ENCODE measurements around the gene ACOX2. TPM values are rescaled to one million over a fixed set of nuclear protein-coding genes. Genes with fewer than 3 reads are reported as not detected.
"Not testable (repeated sequence)": the region's sequence is repeated elsewhere in the genome, so short reads cannot be mapped to it uniquely, and the experiment has no call there.

Gene ACOX2
- total RNA-seq, 2 donors from 2014 or later: 20.8 to 22.2 TPM

DNA sequence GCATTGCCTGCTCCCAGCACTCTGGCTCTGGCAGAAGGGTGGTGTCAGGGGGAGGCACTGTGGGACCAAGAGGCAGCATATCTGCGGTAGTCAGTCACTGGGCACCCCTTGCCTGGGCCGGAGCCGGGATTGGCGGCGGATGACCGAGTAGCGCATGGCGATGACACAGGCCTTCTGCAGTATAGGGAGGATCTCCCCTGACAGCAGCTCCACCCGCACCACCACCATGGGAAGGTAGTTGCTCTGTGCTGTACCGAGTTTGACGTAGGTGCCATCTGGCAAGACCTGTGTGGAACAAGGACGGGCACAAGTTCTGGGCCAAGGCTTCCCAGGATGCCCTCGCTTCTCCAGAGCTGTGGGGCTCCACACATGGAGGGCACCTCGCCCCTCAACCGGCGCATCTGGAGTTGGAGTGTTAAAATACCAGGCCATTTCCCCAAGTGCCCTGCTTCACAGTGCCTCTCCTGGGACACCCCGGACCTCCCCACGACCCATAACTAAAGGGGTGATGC is 6.6 kb downstream of the ACOX2 start:
- TF ChIP-seq, protein P1, sequence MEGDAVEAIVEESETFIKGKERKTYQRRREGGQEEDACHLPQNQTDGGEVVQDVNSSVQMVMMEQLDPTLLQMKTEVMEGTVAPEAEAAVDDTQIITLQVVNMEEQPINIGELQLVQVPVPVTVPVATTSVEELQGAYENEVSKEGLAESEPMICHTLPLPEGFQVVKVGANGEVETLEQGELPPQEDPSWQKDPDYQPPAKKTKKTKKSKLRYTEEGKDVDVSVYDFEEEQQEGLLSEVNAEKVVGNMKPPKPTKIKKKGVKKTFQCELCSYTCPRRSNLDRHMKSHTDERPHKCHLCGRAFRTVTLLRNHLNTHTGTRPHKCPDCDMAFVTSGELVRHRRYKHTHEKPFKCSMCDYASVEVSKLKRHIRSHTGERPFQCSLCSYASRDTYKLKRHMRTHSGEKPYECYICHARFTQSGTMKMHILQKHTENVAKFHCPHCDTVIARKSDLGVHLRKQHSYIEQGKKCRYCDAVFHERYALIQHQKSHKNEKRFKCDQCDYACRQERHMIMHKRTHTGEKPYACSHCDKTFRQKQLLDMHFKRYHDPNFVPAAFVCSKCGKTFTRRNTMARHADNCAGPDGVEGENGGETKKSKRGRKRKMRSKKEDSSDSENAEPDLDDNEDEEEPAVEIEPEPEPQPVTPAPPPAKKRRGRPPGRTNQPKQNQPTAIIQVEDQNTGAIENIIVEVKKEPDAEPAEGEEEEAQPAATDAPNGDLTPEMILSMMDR (IDR thresholded peaks at IDR 0.05): no peak
- Histone ChIP-seq H3K36me3 (peaks cover 14% of the 10 kb centered on the region), H3K4me3 (no peak overlapping the region), H3K9me3 (no peaks in the 10 kb centered on the region), H3K27me3 (replicated peaks; ENCODE audit: insufficient read depth) (no peaks in the 10 kb centered on the region), H3K4me1 (ENCODE audit: control insufficient read depth in 1 of 2, low read depth in 2 of 2) (peaks cover 0 to 8% of the 10 kb centered on the region in 2 donors), H3K27ac (no peak overlapping the region)
- DNase-seq (ENCODE audit: low spot score) (no peak), ATAC-seq (ENCODE audit: insufficient number of reproducible peaks, low FRiP score, low read depth) (no peak)

DNA sequence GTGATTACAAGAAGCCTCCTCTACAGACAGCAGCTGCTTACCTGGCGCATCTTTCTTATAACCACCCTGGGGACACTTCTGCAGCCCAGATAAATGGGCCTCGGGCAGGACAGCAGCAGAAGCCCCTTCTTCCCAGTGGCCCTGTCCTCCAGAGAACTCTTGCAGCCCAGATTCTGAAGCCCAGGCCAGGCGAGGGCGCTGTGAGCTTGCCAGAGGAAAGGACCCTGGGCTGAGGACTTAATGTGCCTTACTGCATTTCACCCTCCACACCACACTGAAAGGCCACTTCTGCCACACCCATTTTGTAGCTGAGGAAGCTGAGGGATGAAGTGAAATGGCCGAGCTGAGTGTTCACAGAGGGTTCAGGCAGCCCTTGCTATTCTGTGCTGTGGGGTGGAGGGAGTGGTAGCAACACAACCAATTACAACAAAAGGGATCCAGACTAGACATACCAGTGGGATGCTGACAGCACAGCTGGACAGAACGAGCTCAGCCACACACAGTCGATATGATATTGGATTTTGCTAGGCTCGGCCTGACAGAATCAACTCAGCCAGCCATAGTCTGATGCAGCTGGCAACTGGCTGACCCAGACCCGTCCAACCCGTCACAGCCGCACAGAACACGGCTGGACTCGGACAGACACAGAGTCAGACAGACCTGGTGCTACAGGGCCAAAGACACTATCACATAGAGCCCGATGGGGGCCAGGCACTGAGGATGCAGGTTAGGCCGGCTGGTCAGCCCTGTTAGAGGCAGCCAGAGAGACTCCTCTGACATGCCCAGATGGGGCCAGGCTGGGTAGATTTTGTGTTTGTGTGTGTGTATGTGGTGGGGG is 7.3 kb downstream of the ACOX2 start:
- DNase-seq (ENCODE audit: low spot score) (no peak), ATAC-seq (ENCODE audit: insufficient number of reproducible peaks, low FRiP score, low read depth) (no peak)
- Histone ChIP-seq H3K27ac (no peak overlapping the region), H3K4me3 (no peak overlapping the region), H3K9me3 (no peaks in the 10 kb centered on the region), H3K36me3 (peaks cover 14% of the 10 kb centered on the region), H3K4me1 (ENCODE audit: control insufficient read depth in 1 of 2, low read depth in 2 of 2) (peaks cover 0 to 7% of the 10 kb centered on the region in 2 donors), H3K27me3 (replicated peaks; ENCODE audit: insufficient read depth) (no peaks in the 10 kb centered on the region)
- TF ChIP-seq, protein P1 (IDR thresholded peaks at IDR 0.05): no peak

GRCh38 chr3:58528629-58529028 is 8.4 kb downstream of the ACOX2 start:
- no peaks in the 10 kb centered on the region for H3K27me3 ChIP-seq (replicated peaks; ENCODE audit: insufficient read depth)
- no peaks in the 10 kb centered on the region for H3K9me3 ChIP-seq
- ATAC-seq (ENCODE audit: insufficient number of reproducible peaks, low FRiP score, low read depth) (no peak), DNase-seq (ENCODE audit: low spot score) (no peak)
- H3K36me3 ChIP-seq: peaks cover 16% of the 10 kb centered on the region
- H3K4me1 ChIP-seq (ENCODE audit: control insufficient read depth in 1 of 2, low read depth in 2 of 2): peaks cover 0 to 7% of the 10 kb centered on the region in 2 donors
- no peak overlapping the region for H3K4me3 ChIP-seq
- no peak overlapping the region for H3K27ac ChIP-seq
- TF ChIP-seq, protein P1 (IDR thresholded peaks at IDR 0.05): no peak

DNA sequence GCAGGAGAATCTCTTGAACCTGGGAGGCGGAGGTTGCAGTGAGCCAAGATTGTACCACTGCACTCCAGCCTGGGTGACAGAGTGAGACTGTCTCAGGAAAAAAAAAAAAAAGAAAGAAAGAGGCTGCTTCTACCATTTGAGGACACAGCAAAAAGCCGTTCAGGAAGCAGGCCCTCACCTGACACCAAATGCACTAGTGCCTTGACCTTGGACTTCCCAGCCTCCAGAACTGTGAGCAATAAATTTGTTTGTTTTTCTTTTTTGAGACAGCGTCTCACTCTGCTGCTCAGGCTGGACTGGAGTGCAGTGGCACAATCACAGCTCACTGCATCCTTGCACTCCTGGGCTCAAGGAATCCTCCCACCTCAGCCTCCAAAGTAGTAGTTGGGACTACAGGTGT is 9.6 kb downstream of the ACOX2 start:
- H3K27ac ChIP-seq; DNase-seq (ENCODE audit: low spot score); H3K4me3 ChIP-seq; ATAC-seq (ENCODE audit: insufficient number of reproducible peaks, low FRiP score, low read depth); H3K4me1 ChIP-seq (ENCODE audit: control insufficient read depth in 1 of 2, low read depth in 2 of 2); H3K27me3 ChIP-seq (replicated peaks; ENCODE audit: insufficient read depth); H3K9me3 ChIP-seq: not testable (repeated sequence)
- H3K36me3 ChIP-seq: peaks cover 20% of the 10 kb centered on the region

- DNase-seq (ENCODE audit: low spot score) (no peak), ATAC-seq (ENCODE audit: insufficient number of reproducible peaks, low FRiP score, low read depth) (no peak)
- Histone ChIP-seq H3K9me3 (no peaks in the 10 kb centered on the region), H3K4me3 (no peak overlapping the region), H3K27ac (no peak overlapping the region), H3K36me3 (peaks cover 29% of the 10 kb centered on the region), H3K4me1 (ENCODE audit: control insufficient read depth in 1 of 2, low read depth in 2 of 2) (peaks cover 0 to 7% of the 10 kb centered on the region in 2 donors), H3K27me3 (replicated peaks; ENCODE audit: insufficient read depth) (no peaks in the 10 kb centered on the region)
- TF ChIP-seq, protein P1 (IDR thresholded peaks at IDR 0.05): no peak
These were observed 10.5 kb downstream of the ACOX2 start for GRCh38 chr3:58526515-58526957.
